ENCODE measurements around the gene SCRT2. TPM values are rescaled to one million over a fixed set of nuclear protein-coding genes. Genes with fewer than 3 reads are reported as not detected.

The SCRT2 gene
- total RNA-seq, 4 donors from 2014 or later = not detected

DNA sequence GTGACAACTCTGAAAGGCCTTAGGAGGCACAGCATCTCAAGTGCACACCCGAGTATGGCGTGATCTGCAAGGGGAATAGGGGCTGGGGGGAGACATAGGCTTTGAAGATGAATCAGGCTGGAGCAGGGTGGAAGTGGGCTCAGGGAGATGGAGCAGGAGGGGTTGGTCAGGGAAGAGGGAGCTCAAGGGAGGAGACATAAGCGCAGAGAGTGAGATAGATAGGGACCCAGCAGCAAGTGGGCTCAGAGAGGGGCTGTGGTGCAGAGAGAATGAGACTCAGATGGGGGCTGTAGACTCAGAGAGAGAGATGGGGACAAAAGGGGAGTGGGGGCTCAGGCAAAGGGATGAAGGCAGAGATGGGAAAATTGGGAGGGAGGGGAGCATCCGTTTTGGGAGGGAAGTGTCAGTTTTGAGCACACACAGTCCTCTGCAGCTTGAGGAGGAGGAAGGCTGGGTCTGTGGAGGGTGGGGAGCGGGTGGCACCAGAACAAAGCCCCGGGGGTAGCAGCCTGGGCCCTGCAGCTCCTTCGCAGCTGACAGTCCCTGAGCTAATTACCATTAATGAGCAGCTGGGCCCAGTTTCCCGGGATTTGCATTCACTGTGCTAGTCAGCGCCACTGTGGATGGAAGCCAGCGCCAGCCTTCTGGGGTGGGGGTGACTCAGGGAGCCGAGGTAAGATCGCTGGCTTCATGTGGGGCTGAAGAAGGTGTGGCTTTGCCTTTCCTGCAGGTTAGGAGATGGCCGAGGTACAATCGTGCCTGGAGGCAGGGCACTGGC is 41.3 kb downstream of the SCRT2 start:
- no peak for DNase-seq (ENCODE audit: low spot score)
- ATAC-seq (ENCODE audit: low FRiP score) = no peak
- TF ChIP-seq, protein P1, sequence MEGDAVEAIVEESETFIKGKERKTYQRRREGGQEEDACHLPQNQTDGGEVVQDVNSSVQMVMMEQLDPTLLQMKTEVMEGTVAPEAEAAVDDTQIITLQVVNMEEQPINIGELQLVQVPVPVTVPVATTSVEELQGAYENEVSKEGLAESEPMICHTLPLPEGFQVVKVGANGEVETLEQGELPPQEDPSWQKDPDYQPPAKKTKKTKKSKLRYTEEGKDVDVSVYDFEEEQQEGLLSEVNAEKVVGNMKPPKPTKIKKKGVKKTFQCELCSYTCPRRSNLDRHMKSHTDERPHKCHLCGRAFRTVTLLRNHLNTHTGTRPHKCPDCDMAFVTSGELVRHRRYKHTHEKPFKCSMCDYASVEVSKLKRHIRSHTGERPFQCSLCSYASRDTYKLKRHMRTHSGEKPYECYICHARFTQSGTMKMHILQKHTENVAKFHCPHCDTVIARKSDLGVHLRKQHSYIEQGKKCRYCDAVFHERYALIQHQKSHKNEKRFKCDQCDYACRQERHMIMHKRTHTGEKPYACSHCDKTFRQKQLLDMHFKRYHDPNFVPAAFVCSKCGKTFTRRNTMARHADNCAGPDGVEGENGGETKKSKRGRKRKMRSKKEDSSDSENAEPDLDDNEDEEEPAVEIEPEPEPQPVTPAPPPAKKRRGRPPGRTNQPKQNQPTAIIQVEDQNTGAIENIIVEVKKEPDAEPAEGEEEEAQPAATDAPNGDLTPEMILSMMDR (IDR thresholded peaks at IDR 0.05) = no peak

DNA sequence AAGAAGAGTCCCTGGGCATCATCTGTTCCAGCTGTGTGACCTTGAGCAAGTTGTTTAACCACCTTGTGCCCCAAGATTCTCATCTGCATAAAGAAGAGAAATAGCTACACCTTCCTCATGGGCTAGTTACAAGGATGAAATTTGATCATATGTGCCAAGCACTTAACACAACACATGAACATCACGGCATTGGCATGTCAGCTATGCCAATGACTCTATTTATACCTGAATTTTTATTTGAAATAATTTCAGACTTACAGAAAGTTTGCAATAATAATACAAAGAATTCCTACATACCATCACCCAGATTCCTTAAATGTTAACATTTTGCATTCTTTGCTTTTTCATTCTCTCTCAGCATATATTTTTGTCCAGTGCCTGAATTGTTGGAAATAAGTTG is 44.5 kb downstream of the SCRT2 start:
- TF ChIP-seq, protein P1 (IDR thresholded peaks at IDR 0.05) = no peak
- DNase-seq (ENCODE audit: low spot score) (no peak), ATAC-seq (ENCODE audit: low FRiP score) (no peak)

DNA sequence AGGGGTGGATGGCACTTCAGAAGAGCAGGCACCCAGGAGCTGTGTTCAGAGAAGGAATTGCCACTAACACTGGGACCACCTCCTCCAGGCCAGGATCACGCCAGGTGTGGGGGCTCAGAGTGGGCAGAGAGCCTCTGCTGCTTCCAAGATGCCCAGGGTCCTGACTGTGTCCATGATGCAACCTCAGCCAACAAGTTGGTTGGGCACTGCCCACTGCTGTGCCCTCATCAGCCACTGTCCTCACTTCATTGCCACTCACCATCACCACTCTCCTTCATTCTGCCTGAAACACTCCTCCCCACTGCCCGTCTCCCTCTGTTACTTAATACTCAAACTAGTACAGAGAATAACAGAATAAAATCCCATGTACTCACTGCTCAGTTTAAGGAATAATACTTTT is 49.0 kb downstream of the SCRT2 start:
- no peak for DNase-seq (ENCODE audit: low spot score)
- TF ChIP-seq, protein P1 (IDR thresholded peaks at IDR 0.05) = no peak

DNA sequence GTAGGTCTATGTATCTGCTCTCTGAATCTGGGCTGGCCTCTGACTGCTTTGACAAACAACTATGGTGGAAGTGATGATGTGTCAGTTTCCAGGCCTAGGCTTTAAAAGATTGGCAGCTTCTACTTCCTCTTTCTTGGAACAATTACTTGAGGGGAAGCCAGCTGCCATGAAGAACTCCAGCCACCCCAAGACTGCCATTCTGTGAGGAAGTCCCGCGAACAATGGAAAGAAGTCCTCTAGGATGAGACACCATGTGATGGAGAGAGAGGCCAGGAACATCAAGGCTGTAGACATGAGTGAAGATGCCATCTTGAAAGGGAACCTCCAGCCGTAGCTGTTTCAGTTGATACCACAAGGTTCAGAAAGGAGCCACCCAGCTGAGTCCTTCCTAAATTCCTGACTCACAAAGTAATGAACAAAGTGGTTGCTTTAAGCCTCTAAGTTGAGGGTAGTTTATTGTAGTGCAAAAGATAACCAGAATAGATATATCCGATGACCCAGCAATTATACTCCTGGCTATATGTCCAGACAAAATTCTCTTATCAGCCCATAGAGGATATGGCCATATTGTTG is 50.2 kb downstream of the SCRT2 start:
- DNase-seq (ENCODE audit: low spot score) = no peak
- TF ChIP-seq, protein P1 (IDR thresholded peaks at IDR 0.05) = no peak
- no peak for ATAC-seq (ENCODE audit: low FRiP score)

More for the DNA sequence above, 49.0 kb downstream of the SCRT2 start:
- no peak for ATAC-seq (ENCODE audit: low FRiP score)

DNA sequence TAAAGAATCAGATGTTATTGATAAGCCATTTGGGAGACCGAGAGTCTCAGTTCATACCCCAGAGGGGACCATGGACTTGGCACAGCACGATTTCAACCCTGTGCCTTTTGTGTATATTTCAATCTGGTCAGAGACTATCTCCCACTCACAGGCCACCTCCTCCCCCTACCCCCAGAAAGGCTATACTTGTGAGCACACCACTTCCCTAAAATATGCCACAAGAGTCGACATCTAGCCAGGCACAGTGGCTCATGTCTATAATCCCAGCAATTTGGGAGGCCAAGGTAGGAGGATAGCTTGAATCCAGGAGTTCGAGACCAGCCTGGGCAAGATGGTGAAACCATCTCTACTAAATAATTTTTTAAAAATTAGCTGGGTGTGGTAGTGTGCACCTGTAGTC is 51.9 kb downstream of the SCRT2 start:
- DNase-seq (ENCODE audit: low spot score) = no peak
- TF ChIP-seq, protein P1 (IDR thresholded peaks at IDR 0.05) = no peak
- no peak for ATAC-seq (ENCODE audit: low FRiP score)

DNA sequence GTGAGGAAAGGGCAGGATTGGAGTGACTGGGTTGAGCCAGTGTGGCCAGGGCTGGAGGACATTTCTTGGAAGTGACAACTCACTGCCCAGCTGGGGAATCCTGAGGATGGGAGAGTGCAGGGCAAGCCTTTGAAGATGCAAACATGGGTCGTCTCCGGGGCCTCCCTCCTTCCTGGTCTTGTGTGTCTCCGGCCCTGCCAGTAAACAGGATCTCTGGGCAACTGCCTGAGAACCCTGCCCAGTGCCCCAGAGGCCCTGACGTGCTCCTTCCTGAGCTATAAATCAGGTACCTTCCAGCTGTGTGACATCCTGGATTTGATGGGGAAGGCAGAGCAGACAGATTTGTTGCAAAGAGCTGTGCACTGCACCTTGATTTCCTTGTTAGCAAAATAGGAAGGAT is 52.6 kb downstream of the SCRT2 start:
- TF ChIP-seq, protein P1 (IDR thresholded peaks at IDR 0.05) = no peak
- ATAC-seq (ENCODE audit: low FRiP score) (no peak), DNase-seq (ENCODE audit: low spot score) (no peak)

DNA sequence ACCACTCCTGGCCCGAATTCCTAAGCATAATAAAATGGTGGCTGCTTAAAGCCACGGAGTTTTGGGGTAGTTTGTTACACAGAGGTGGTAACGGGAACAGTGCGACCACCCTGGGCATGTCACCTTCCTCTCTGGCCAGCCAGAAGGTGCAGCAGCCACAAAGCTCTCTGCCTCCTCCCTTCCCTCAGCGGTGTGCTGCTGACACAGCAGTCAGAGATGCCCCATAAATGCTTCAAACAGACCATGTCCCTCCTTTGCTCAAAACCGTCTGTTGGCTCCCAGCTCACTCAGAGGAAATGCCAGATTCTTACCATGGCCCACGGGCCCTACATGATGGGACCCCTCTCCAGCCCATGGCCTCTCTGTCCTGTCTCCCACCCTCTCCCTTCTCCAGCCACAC is 53.4 kb downstream of the SCRT2 start:
- TF ChIP-seq, protein P1 (IDR thresholded peaks at IDR 0.05) = no peak
- DNase-seq (ENCODE audit: low spot score) (no peak), ATAC-seq (ENCODE audit: low FRiP score) (no peak)
